T1000 (cell line): Measurements from ENCODE around the gene MUC13.
"Not testable (repeated sequence)": the region's sequence is repeated elsewhere in the genome, so short reads cannot be mapped to it uniquely, and the experiment has no call there.

Experiments
- DNase-seq: peaks from one replicate; lab custom pipeline; 2025; ENCODE audit warnings: mixed read lengths; lab: John Stamatoyannopoulos, UW

MUC13 gene

GRCh38 chr3:124934577-124934976 lies at the start of gene MUC13:
Gene MUC13, minus strand, starts transcription at chr3:124934751. Its CDS starts 39 bp downstream, at chr3:124934712.
- no peak for DNase-seq

- no peak for DNase-seq
Measured at GRCh38 chr3:124982855-124983254, 48.3 kb upstream of the MUC13 start.

- no peak for DNase-seq
Measured at GRCh38 chr3:124981472-124981871, 46.9 kb upstream of the MUC13 start.

- no peak for DNase-seq
Measured at GRCh38 chr3:124978627-124979026, 44.1 kb upstream of the MUC13 start.

- DNase-seq: no peak
Measured at GRCh38 chr3:124976383-124976782, 41.8 kb upstream of the MUC13 start.

- DNase-seq: no peak
Measured at GRCh38 chr3:124974691-124975090, 40.1 kb upstream of the MUC13 start.

GRCh38 chr3:124973290-124973689 lies 38.7 kb upstream of the MUC13 start:
- no peak for DNase-seq

- no peak for DNase-seq
Measured at GRCh38 chr3:124972457-124972856, 37.9 kb upstream of the MUC13 start.

- no peak for DNase-seq
Measured at GRCh38 chr3:124969963-124970722, 35.6 kb upstream of the MUC13 start.

GRCh38 chr3:124969190-124969589 lies 34.6 kb upstream of the MUC13 start:
- DNase-seq: no peak

- no peak for DNase-seq
Measured at GRCh38 chr3:124967964-124968363, 33.4 kb upstream of the MUC13 start.

- DNase-seq: no peak
Measured at GRCh38 chr3:124966521-124967445, 32.2 kb upstream of the MUC13 start.

GRCh38 chr3:124965413-124965812 lies 30.9 kb upstream of the MUC13 start:
- DNase-seq: no peak

GRCh38 chr3:124964387-124964786 lies 29.8 kb upstream of the MUC13 start:
- DNase-seq: no peak

GRCh38 chr3:124963755-124964154 lies 29.2 kb upstream of the MUC13 start:
- no peak for DNase-seq

GRCh38 chr3:124962403-124962940 lies 27.9 kb upstream of the MUC13 start:
- DNase-seq: no peak

- no peak for DNase-seq
Measured at GRCh38 chr3:124960698-124961097, 26.1 kb upstream of the MUC13 start.

- no peak for DNase-seq
Measured at GRCh38 chr3:124960105-124960504, 25.6 kb upstream of the MUC13 start.

GRCh38 chr3:124957951-124958350 lies 23.4 kb upstream of the MUC13 start:
- not testable (repeated sequence) for DNase-seq

- DNase-seq: no peak
Measured at GRCh38 chr3:124952282-124952855, 17.8 kb upstream of the MUC13 start.

GRCh38 chr3:124951511-124952281 lies 17.1 kb upstream of the MUC13 start:
- no peak for DNase-seq

- no peak for DNase-seq
Measured at GRCh38 chr3:124950026-124950425, 15.5 kb upstream of the MUC13 start.
